ENCODE data around the gene BATF3.

The BATF3 gene

DNA sequence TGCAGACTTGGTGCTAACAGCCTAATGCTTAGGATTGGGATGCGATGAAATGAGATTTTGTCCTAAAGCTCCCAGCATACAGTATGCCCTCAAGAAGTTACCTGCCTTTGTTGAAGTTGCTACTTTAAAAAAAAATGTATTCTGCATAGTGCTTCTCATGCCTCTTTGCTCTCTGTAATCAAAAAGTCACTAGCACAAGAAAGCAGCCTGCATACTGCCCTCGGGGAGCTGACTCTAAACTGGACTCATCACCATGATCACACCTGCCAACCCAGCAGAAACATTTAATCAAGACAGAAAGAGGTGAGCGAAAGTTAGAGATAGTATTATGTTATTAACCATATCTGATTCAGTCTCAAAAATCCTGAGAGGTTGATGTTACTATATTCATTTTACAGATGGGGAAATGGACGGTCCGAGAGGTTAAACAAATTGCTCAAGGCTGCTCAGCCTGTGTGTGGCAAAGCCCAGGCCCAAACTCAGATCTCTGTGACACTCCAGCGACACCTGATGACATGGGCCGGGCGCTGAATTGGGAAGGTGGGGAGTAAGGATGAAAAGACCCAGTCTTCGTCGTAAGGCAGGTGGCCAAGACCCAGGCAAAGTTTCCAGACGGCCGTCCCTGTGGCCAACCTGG, 1.1 kb downstream of the BATF3 start:
- H3K9ac ChIP-seq (ENCODE audit: low read depth, low read length) = peak overlapping the region; percentile 64
- no peak for ATAC-seq (ENCODE audit: insufficient read depth, low read depth)

DNA sequence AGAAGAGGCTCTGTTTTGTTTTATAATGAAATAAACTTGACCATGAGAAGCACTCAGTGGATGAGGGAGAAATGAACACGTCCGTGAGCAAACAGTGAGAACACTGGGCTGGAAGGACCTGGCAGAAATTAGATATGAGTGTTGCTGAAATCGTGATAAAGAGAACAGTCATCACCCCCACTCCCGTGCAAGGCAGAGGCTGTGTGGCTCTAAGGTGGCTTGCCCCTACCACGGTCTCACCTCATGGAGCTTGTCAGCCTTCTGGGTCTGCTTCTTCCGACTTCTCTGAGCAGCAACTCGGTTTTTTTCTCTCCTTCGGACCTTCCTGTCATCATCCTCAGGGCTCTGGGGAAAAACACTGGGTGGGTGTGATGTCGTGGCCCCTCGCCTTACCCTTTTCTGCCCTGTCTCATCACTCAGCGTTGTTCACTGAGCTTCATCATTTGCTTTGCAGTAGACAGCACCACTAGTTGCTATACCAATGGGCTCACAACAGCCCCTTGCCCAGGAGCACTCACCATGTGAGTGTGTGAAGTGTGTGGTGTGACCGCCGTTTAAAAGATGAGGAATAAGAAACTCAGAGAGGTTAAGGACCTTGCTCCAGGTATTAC, 2.8 kb downstream of the BATF3 start:
- Histone ChIP-seq H3K27ac (ENCODE audit: low read length) (no peak overlapping the region), H3K27me3 (ENCODE audit: insufficient read depth, low read length, poor library complexity) (peaks cover 15% of the 10 kb centered on the region), H2AFZ (ENCODE audit: low read depth, low read length) (no peak overlapping the region), H3K4me2 (ENCODE audit: insufficient read depth, low read length) (no peak overlapping the region), H4K20me1 (ENCODE audit: insufficient read depth, low read length) (no peaks in the 10 kb centered on the region), H3K4me3 (ENCODE audit: low read depth in 1 of 2, low read length in 2 of 2) (no peak overlapping the region), H3K4me1 (ENCODE audit: insufficient read depth, low read length) (peaks cover 25% of the 10 kb centered on the region), H3K79me2 (ENCODE audit: insufficient read depth, low read length) (no peaks in the 10 kb centered on the region), H3K9ac (ENCODE audit: low read depth, low read length) (no peak overlapping the region), H3K9me3 (ENCODE audit: insufficient read depth, low read length, severe bottlenecking) (no peaks in the 10 kb centered on the region), H3K36me3 (ENCODE audit: insufficient read depth, low read length) (0 out of 2 replicates have a peak, but pooled peaks cover 2% of the 10 kb centered on the region)
- ATAC-seq (ENCODE audit: insufficient read depth, low read depth) (no peak), DNase-seq (no peak)
- TF ChIP-seq CTCF (IDR thresholded peaks at IDR 0.05; ENCODE audit: borderline replicate concordance, extremely low read depth, low read length, poor library complexity, severe bottlenecking) (no peak), EZH2 (IDR thresholded peaks at IDR 0.05; ENCODE audit: borderline replicate concordance, low read depth, low read length, severe bottlenecking) (no peak)

More for the DNA sequence above, 1.1 kb downstream of the BATF3 start:
- peak overlapping the region; percentile 88 for H3K4me2 ChIP-seq (ENCODE audit: insufficient read depth, low read length)
- H3K9me3 ChIP-seq (ENCODE audit: insufficient read depth, low read length, severe bottlenecking) = no peaks in the 10 kb centered on the region
- TF ChIP-seq EZH2 (IDR thresholded peaks at IDR 0.05; ENCODE audit: borderline replicate concordance, low read depth, low read length, severe bottlenecking) (no peak), CTCF (IDR thresholded peaks at IDR 0.05; ENCODE audit: borderline replicate concordance, extremely low read depth, low read length, poor library complexity, severe bottlenecking) (no peak)
- H3K27ac ChIP-seq (ENCODE audit: low read length) = no peak overlapping the region
- peaks cover 15% of the 10 kb centered on the region for H3K27me3 ChIP-seq (ENCODE audit: insufficient read depth, low read length, poor library complexity)
- 0 out of 2 replicates have a peak, but pooled peaks cover 2% of the 10 kb centered on the region for H3K36me3 ChIP-seq (ENCODE audit: insufficient read depth, low read length)
- H3K4me3 ChIP-seq (ENCODE audit: low read depth in 1 of 2, low read length in 2 of 2) = peak overlapping the region; percentile 28 to 75; a peak in 3 of 4 replicates
- H4K20me1 ChIP-seq (ENCODE audit: insufficient read depth, low read length) = no peaks in the 10 kb centered on the region
- peaks cover 25% of the 10 kb centered on the region for H3K4me1 ChIP-seq (ENCODE audit: insufficient read depth, low read length)
- peak overlapping the region; percentile 90 for H2AFZ ChIP-seq (ENCODE audit: low read depth, low read length)
- H3K79me2 ChIP-seq (ENCODE audit: insufficient read depth, low read length) = no peaks in the 10 kb centered on the region
- DNase-seq = no peak

DNA sequence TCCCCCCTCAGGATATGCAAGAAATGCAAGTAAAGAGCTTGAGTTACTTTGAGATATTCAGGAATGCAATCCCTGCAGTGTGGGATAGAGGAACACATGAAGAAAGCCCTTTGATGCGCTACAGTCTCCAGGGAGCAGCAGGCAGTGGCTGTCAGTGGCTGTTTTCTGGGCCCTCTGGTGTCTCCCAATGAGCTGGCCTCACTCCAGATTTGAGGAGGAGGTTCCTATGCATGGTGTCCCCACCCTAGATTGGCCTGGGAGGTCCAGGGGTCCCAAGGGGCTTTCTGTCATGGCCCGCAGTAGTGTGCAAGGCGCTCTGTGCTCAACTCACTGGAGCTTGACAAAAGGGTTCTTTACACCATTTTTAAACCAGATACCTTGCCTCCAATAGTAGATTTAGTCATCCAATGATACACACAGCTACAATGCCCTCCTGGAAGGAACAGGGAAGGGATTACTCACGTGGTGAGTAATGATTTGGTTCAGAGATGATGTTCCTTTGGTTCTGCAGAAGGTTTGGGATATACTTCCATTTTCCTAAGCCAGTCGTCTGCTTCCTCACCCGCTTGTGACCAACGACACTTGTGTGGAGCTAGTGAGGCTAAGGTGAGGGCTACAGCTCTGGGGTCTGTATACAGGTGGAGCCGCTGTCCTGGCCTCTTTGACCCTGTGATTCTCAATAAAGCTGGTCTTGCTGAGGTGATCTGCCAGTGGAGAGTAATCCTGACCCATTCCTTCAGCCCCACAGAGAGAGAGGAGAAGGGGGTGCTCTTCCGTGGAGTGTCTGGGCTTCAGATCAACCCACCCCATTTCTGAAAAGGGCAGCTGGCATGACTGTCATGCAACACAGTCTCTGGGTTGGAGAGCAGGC, 6.6 kb downstream of the BATF3 start:
- Histone ChIP-seq H3K36me3 (ENCODE audit: insufficient read depth, low read length) (0 out of 2 replicates have a peak, but pooled peaks cover 2% of the 10 kb centered on the region), H3K9ac (ENCODE audit: low read depth, low read length) (no peak overlapping the region), H2AFZ (ENCODE audit: low read depth, low read length) (no peak overlapping the region), H4K20me1 (ENCODE audit: insufficient read depth, low read length) (no peaks in the 10 kb centered on the region), H3K9me3 (ENCODE audit: insufficient read depth, low read length, severe bottlenecking) (no peaks in the 10 kb centered on the region), H3K4me1 (ENCODE audit: insufficient read depth, low read length) (peaks cover 2% of the 10 kb centered on the region; the same call in 1 of the 2 replicates), H3K27me3 (ENCODE audit: insufficient read depth, low read length, poor library complexity) (no peaks in the 10 kb centered on the region), H3K4me3 (ENCODE audit: low read depth in 1 of 2, low read length in 2 of 2) (no peak overlapping the region), H3K79me2 (ENCODE audit: insufficient read depth, low read length) (no peaks in the 10 kb centered on the region), H3K4me2 (ENCODE audit: insufficient read depth, low read length) (no peak overlapping the region), H3K27ac (ENCODE audit: low read length) (no peak overlapping the region)
- TF ChIP-seq EZH2 (IDR thresholded peaks at IDR 0.05; ENCODE audit: borderline replicate concordance, low read depth, low read length, severe bottlenecking) (no peak), CTCF (IDR thresholded peaks at IDR 0.05; ENCODE audit: borderline replicate concordance, extremely low read depth, low read length, poor library complexity, severe bottlenecking) (no peak)
- no peak for ATAC-seq (ENCODE audit: insufficient read depth, low read depth)
- no peak for DNase-seq

All from DND-41 (cell line).